ENCODE results near the gene IL2RA. TPM values are rescaled to one million over a fixed set of nuclear protein-coding genes. Genes with fewer than 3 reads are reported as not detected.

Gene IL2RA
- total and polyA plus RNA-seq, 5 donors, result 0.18 to 1.3 (median 0.76) TPM

DNA sequence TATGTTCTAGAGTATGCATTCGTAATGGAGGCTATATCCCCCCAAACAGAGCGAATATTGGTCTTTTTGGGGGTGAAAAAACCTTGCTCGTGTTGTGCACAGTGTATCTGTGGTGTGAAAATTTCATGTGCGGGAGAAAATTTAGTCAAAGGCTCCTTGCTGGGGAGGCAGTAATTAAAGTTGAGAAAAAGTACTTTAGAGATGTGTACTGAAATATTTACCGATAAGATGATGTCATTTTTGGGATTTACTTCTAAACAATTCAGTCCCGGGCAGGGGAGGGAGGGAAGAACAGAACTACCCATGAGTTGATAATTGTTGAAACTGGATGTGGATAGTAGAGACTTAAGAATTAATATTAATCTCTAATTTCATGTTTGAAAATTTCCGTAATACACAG, 36.0 kb upstream of the IL2RA start:
- 90% methylated on average over 7 of the region's 7 CpGs for WGBS
- Histone ChIP-seq H3K27me3 (ENCODE audit: control insufficient read depth, insufficient read depth) (no peaks in the 10 kb centered on the region), H3K9me3 (ENCODE audit: control insufficient read depth, low read length) (no peaks in the 10 kb centered on the region), H3K27ac (ENCODE audit: low read length) (no peak overlapping the region), H3K4me1 (ENCODE audit: control insufficient read depth, insufficient read depth, low read length) (peaks cover 3% of the 10 kb centered on the region), H3K4me3 (ENCODE audit: low read length) (no peak overlapping the region)
- DNase-seq, result no peak
- ATAC-seq, result no peak
- intact Hi-C loops (cut with DNase I), result no loop called here

DNA sequence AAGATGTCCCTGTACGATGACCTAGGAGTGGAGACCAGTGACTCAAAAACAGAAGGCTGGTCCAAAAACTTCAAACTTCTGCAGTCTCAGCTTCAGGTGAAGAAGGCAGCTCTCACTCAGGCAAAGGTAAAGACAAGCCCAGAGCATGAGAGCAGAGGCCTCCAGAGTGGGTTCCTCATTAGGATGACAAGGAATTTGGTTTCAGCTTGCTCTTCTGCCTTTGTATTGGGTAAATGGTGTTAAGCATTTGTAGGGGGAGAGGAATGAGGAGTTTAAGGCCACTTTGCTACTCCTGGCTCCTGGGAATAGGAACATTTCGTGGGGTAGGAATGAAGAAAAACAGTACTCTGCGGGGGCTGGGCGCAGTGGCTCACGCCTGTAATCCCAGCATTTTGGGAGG, 34.9 kb upstream of the IL2RA start:
- Histone ChIP-seq H3K9me3 (ENCODE audit: control insufficient read depth, low read length) (no peaks in the 10 kb centered on the region), H3K27me3 (ENCODE audit: control insufficient read depth, insufficient read depth) (no peaks in the 10 kb centered on the region), H3K4me1 (ENCODE audit: control insufficient read depth, insufficient read depth, low read length) (peaks cover 3% of the 10 kb centered on the region), H3K4me3 (ENCODE audit: low read length) (no peak overlapping the region), H3K27ac (ENCODE audit: low read length) (no peak overlapping the region)
- DNase-seq (no peak), ATAC-seq (no peak)
- intact Hi-C loops (cut with DNase I), result no loop called here
- WGBS, result 92% methylated on average over 5 of the region's 5 CpGs

DNA sequence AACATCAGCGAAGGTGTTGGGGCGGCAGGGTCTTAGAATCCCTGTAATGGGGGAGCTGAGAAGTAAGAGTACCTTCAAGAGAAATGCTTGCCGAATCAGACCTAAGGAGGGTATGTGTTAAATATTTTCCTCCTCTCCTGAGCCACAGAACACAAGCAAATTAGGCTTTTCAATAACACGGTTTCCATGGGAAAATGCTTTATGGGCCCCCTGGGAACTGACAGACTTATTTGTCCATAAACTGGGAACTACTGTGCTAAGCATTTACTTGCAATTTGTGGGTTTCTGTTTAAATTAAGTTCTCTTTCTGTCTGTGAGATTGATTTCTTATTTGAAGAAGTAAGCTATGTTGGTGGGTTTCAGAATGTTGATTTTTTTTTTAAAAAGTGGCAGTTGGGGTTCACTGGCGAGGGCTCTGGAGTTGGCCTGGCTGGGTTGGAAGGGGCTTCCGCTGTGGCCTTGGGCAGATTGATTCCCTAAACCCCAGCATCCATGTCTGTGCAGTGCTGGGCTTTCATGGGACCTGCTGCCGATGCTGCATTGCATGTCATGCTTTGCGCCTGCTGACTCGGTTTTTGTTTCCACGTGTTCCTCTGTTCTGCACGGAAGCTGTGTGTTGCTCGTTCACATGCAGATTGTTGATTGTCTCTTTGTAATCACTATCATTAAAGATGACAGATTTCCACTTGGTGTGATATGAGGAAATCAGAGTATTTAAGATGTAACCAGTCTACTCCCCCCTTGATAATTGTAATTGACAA, 33.8 kb upstream of the IL2RA start:
- no peaks in the 10 kb centered on the region for H3K9me3 ChIP-seq (ENCODE audit: control insufficient read depth, low read length)
- intact Hi-C loops (cut with DNase I), result no loop called here
- 69% methylated on average over 12 of the region's 12 CpGs for WGBS
- DNase-seq (no peak), ATAC-seq (no peak)
- no peak overlapping the region for H3K27ac ChIP-seq (ENCODE audit: low read length)
- H3K27me3 ChIP-seq (ENCODE audit: control insufficient read depth, insufficient read depth), result no peaks in the 10 kb centered on the region
- H3K4me3 ChIP-seq (ENCODE audit: low read length), result no peak overlapping the region
- peaks cover 5% of the 10 kb centered on the region for H3K4me1 ChIP-seq (ENCODE audit: control insufficient read depth, insufficient read depth, low read length)

DNA sequence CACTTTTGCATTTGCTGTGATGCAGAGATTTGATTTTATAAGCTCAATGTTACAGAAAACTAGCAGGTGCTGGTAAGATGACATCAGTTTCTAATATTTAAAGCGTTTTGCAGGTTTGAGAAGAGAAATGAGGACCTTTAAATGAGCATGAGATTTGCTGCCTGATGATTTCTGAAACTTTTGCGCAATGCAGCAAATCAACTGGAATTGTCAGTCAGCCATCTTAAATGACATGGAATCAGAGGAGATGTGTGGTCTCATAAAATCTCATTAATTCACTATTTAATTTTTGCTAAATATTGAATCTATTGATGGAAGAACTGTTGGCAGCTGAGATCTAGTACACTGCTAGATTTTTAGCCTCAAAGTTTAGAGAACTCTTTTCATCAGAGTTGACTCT, 30.6 kb upstream of the IL2RA start:
- no peak for DNase-seq
- H3K27ac ChIP-seq (ENCODE audit: low read length), result no peak overlapping the region
- no peak overlapping the region for H3K4me3 ChIP-seq (ENCODE audit: low read length)
- peaks cover 5% of the 10 kb centered on the region for H3K4me1 ChIP-seq (ENCODE audit: control insufficient read depth, insufficient read depth, low read length)
- WGBS, result 74% methylated on average over 2 of the region's 2 CpGs
- ATAC-seq, result no peak
- no peaks in the 10 kb centered on the region for H3K9me3 ChIP-seq (ENCODE audit: control insufficient read depth, low read length)
- no peaks in the 10 kb centered on the region for H3K27me3 ChIP-seq (ENCODE audit: control insufficient read depth, insufficient read depth)
- intact Hi-C loops (cut with DNase I), result no loop called here

DNA sequence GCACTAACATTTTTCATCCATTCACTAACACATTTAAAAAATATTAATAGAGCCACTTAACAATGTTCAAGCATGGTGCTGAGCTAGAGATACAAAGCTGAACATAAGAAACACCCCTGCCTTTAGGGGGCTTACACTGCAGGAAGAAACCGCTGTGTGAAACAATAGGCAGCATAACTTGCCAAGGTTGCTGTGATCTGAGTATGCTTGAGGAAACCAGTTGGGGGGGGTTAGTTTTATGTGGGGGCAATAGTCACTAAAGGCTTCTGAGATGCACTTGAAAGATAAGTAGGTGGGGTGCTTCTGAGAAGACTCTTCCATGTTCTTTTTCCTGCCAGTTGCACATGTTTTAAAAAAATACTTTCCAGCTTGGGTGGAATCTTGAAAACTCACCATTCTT, 29.5 kb upstream of the IL2RA start:
- ATAC-seq (peak in 1 of 2 donors; percentile 47), DNase-seq (no peak)
- H3K4me1 ChIP-seq (ENCODE audit: control insufficient read depth, insufficient read depth, low read length), result peaks cover 5% of the 10 kb centered on the region
- intact Hi-C loops (cut with DNase I), result no loop called here
- no peaks in the 10 kb centered on the region for H3K27me3 ChIP-seq (ENCODE audit: control insufficient read depth, insufficient read depth)
- 42% methylated on average over 1 of the region's 1 CpG for WGBS
- no peak overlapping the region for H3K4me3 ChIP-seq (ENCODE audit: low read length)
- H3K9me3 ChIP-seq (ENCODE audit: control insufficient read depth, low read length), result no peaks in the 10 kb centered on the region
- no peak overlapping the region for H3K27ac ChIP-seq (ENCODE audit: low read length)

DNA sequence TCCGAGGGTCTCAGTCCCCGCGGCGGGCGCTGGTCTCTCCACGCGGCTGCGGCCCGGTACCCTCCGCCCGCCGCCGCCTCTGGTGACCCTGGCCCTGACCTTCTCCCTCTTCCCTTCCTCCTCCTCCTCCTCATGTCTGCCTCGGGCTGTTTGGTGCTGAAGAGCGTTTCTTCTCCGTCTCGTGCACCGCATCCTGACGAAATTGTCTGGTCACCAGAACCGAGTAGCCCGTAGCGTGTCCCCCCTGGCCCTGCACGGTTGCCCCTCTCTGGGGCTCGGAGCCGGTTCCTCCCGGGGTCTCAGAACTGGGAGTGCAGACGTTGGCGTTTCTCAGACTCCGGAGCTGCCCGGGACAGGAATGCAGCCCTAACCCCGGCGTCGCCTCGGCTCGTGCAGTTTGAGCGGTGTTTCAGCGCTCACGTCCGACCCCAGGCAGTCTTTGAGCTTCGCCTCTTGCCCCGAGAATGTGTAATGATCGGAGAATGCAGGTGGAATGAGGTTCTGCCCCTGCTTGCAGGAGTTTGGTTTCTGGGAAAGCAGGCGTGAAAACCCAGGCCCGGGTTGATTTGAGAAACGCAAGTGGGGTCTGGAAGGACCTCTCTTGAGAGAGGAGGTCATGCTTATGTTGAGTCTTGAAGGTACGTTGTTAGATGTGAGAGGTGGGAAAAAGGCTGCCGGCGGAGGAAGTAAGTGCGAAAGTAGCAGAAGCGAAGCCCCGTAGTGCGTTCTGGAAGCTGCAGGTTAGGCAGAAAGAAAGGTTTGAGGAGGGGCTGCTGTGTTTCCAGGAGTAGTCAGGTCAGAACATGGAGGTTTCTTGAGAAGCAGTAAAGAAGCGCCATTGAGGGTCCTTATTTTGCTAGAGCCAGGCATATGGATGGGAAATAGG, 27.4 kb upstream of the IL2RA start:
- peak in 1 of 2 donors; percentile 24 for ATAC-seq
- Histone ChIP-seq H3K4me1 (ENCODE audit: control insufficient read depth, insufficient read depth, low read length) (peaks cover 2% of the 10 kb centered on the region), H3K4me3 (ENCODE audit: low read length) (peak overlapping the region; percentile 96), H3K27me3 (ENCODE audit: control insufficient read depth, insufficient read depth) (no peaks in the 10 kb centered on the region), H3K27ac (ENCODE audit: low read length) (peak overlapping the region; percentile 87), H3K9me3 (ENCODE audit: control insufficient read depth, low read length) (no peaks in the 10 kb centered on the region)
- intact Hi-C loops (cut with DNase I), result loop anchor here in 2 of 4 donors (5.0 to 10.0 kb wide), 3 partner anchors 75 to 135 kb away; no protein-coding TSS in a partner anchor
- under 1% methylated on average over 53 of the region's 53 CpGs for WGBS
- DNase-seq, result peak; percentile 32 to 64 (median 55)

DNA sequence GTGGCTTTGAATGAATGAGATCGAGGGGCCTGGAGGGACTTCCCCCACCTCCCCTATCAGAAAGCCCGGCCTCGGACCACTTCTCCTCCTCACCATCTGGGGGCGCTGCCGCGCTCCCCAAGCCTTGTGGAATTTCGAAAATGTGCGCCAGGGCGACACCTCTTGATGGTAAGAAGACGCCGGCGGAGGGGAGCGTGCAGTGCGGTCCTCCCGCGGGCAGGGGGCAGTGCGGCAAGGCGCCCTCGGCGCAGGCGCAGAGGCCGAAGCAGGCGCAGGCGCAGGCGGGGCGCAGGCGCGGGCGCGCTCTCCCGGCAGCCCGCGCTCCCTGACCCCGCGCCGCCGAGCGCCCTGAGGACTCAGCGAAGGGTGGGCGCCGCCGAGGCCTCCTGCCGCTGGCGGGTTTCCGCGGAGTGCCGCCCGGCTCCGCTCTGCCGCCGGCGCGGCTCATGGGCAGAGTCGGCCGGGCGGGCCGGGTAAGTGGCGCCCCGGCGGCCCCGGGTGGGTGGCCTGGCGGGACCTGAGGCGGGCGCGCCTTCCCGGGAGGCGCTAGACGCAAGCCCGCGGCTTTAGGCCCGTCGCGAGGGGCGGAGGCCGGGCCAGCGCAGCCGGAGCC, 26.7 kb upstream of the IL2RA start, which contains the start of gene RBM17:
Gene RBM17 (plus strand): TSS at position 314 of the 613 bp plus-strand sequence. CDS start 8,032 bp downstream, outside the sequence.
- peak; percentile 92 to 95 for ATAC-seq
- DNase-seq, result peak; percentile 96 to 99 (median 98)
- no peaks in the 10 kb centered on the region for H3K9me3 ChIP-seq (ENCODE audit: control insufficient read depth, low read length)
- peaks cover 3% of the 10 kb centered on the region for H3K4me1 ChIP-seq (ENCODE audit: control insufficient read depth, insufficient read depth, low read length)
- H3K27me3 ChIP-seq (ENCODE audit: control insufficient read depth, insufficient read depth), result no peaks in the 10 kb centered on the region
- peak within 1 kb of the TSS; percentile 87 for H3K27ac ChIP-seq (ENCODE audit: low read length)
- intact Hi-C loops (cut with DNase I), result loop anchor here in 2 of 4 donors (5.0 to 10.0 kb wide), 3 partner anchors 74 to 134 kb away; no protein-coding TSS in a partner anchor
- WGBS, result under 1% methylated on average over 77 of the region's 77 CpGs
- peak within 1 kb of the TSS; percentile 96 for H3K4me3 ChIP-seq (ENCODE audit: low read length)

DNA sequence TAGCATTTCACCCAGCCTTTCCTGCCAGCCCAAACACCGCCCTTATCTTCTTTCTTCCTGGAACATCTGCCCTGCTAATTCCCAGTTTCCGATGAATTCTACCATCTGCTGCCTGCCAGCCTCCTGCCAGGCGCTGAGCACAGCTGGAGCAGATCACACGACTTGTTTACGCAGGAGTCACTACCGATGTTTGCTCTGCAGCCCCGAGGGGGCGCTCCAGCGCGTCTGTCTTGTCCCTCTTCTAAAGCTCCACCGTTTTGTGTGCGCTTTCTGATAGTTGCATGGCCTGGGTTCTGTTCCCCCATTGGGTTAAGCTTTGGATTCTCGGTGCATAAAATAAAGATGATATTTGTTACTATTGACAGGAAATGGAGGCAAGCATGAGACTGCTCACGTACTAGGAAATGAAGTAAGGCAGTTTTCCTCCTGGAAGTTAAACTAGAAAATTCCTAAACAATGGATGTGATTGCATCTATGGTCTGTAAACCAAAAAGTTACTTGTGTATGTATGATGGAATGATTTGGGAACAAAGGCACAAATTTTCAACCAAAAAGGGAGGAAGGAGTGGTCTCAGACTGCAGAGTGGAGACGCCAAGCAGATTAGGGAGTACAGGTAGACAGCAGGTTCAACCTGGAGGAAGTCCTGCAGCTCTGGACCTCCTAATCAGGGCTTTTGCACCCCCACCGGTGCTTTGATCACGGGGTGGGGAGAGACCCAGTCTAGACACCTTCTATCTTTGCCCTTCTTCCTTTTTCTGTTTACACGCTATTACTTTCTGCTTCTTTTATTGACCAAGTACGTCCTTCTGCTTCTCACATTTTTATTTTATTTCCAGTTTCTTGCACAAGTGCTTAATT, 24.4 kb upstream of the IL2RA start:
- peak overlapping the region; percentile 80 for H3K27ac ChIP-seq (ENCODE audit: low read length)
- H3K4me3 ChIP-seq (ENCODE audit: low read length), result no peak overlapping the region
- 14% methylated on average over 19 of the region's 19 CpGs for WGBS
- ATAC-seq, result peak; percentile 73 to 83
- H3K27me3 ChIP-seq (ENCODE audit: control insufficient read depth, insufficient read depth), result no peaks in the 10 kb centered on the region
- peaks cover 8% of the 10 kb centered on the region for H3K4me1 ChIP-seq (ENCODE audit: control insufficient read depth, insufficient read depth, low read length)
- H3K9me3 ChIP-seq (ENCODE audit: control insufficient read depth, low read length), result no peaks in the 10 kb centered on the region
- DNase-seq, result peak; percentile 90 to 96 (median 95)
- intact Hi-C loops (cut with DNase I), result loop anchor here in 2 of 4 donors (5.0 to 10.0 kb wide), 3 partner anchors 72 to 132 kb away; no protein-coding TSS in a partner anchor

DNA sequence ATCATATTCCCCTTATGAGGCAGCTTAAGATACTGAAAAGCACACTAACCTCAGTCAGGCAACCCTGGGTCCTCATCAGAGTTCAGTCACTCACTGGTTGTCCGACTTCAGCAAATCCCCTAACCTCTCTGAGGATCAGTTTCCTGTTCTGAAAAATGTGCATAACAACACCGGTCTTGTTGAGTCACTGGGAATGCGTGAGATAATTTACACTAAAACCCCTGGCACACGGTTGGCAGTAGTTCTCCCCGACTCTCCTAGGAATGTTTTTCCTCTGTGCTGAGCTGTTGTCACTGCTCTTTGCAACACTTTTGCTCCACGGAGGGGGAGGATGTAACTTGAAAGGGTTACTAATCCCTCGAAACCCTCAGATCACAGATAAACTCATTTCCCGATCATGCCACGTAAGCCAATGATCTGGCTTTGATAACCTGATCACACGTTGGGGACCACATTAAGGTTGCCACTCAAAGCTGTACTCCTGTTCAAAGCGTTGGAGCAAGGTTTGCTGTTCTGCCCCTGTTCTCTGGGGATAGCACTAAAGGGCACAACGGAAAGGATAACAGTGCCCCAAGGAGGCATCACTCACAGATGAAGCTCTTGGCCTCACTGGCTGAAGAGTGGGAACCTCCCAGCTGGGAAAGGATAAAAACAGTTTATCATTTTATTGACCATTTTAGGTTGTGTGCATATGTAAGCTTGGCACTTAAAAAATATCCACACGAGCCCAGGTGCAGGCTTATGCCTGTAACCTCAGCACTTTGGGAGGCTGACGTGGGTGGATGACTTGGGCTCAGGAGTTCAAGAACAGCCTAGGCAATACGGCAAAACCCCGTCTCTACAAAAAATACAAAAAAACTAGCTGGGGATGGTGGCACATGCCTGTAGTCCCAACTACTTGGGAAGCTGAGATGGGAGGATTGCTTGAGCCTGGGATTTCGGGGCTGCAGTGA, 21.6 kb upstream of the IL2RA start:
- peak; percentile 3 to 16 for ATAC-seq
- Histone ChIP-seq H3K4me1 (ENCODE audit: control insufficient read depth, insufficient read depth, low read length) (peaks cover 7% of the 10 kb centered on the region), H3K27me3 (ENCODE audit: control insufficient read depth, insufficient read depth) (no peaks in the 10 kb centered on the region), H3K27ac (ENCODE audit: low read length) (no peak overlapping the region), H3K4me3 (ENCODE audit: low read length) (no peak overlapping the region), H3K9me3 (ENCODE audit: control insufficient read depth, low read length) (no peaks in the 10 kb centered on the region)
- intact Hi-C loops (cut with DNase I), result loop anchor here in 1 of 4 donors (10.0 kb wide), 2 partner anchors 69 to 129 kb away; no protein-coding TSS in a partner anchor
- WGBS, result 40% methylated on average over 17 of the region's 17 CpGs
- no peak for DNase-seq
